GM21825 (cell line): ENCODE data around the gene DYNLT1.
"Not testable (repeated sequence)": the region's sequence is repeated elsewhere in the genome, so short reads cannot be mapped to it uniquely, and the experiment has no call there.

Experiments
- ATAC-seq: cut with Tn5 transposase; IDR thresholded peaks from one replicate; pipeline ENCODE4 v1.9.1; 2021; ENCODE audit warnings: mild to moderate bottlenecking, moderate library complexity; ENCODE audit not compliant: unreplicated experiment

Gene DYNLT1

GRCh38 chr6:158644231-158645063 is at the start of gene DYNLT1:
Gene DYNLT1, minus strand, starts transcription at chr6:158644743. Its CDS starts 35 bp downstream, at chr6:158644708.
- ATAC-seq = peak; percentile 59

DNA sequence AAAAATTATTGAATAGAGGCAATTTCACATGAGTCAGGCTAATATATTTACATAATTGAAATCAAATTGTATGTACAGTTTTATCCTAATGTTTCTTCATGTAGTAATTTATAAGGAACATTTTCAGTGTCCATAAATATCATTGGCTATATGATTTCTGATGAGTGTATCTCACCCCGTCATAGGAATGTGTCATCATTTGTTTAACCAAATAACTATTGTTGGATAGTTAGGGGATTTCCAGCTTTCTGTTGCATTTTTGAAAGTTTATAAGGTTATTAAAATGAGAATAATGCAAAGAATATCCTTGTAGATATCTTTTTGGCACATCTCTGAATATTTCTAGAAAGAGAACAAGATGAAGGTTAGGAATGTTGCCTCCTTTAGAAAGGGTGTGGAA is 44.3 kb upstream of the DYNLT1 start:
- no peak for ATAC-seq

- ATAC-seq = no peak
Observed at GRCh38 chr6:158687506-158687905, 43.0 kb upstream of the DYNLT1 start.

- peak; percentile 89 for ATAC-seq
Observed at GRCh38 chr6:158686791-158687381, 42.3 kb upstream of the DYNLT1 start.

DNA sequence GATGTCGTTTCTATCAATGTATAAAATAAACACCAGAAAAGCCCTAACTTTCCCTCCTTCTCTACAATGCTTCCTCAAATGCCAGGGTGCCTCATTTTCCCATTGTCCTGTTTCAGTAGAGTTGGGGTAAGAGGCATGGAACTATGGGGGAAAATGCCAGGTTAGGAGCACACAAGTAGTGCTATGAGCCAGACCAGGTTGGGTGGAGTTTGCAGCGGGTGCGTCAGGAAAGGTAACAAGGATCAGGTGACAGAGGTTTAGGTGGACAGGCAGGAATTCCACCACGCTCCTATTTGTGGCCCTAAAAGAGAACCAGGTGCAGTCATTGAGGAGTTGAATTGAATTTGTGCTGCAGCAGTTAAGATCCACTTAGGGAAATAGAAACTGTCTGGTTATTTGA is 41.8 kb upstream of the DYNLT1 start:
- ATAC-seq = no peak

GRCh38 chr6:158684745-158685324 is 40.3 kb upstream of the DYNLT1 start:
- ATAC-seq = no peak

GRCh38 chr6:158684311-158684710 is 39.8 kb upstream of the DYNLT1 start:
- no peak for ATAC-seq

GRCh38 chr6:158680481-158680880 is 35.9 kb upstream of the DYNLT1 start:
- no peak for ATAC-seq

GRCh38 chr6:158680015-158680414 is 35.5 kb upstream of the DYNLT1 start:
- no peak for ATAC-seq

DNA sequence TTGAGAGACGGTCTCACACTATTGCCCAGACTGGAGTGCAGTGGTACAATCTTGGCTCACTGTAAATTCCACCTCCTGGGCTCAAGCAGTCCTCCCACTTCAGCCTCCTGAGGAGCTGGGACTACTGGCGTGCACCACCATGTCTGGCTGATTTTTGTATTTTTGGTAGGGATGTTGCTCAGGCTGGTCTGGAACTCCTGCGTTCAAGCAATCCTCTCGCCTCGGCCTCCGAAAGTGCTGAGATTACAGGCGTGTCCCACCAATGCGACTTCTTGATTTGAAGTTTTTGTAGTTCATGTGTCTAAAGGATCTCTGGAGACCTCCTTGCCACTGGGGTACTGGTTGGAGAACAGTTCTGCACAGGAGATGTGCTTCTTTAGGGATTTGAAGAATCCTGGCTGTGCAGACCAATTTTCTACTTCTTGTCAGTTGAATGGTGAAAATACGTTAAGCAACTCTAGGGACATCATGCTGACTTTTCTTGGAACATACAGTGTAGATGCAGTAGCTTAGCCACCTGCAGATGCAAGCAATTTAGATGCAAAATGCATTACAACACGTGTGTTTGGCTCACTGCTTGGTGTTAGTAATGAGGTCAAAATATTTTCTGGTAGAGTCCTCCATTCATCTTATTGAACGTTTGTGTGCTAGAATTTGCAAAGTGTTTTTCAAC is 33.5 kb upstream of the DYNLT1 start:
- ATAC-seq = no peak

GRCh38 chr6:158677094-158677493 is 32.6 kb upstream of the DYNLT1 start:
- ATAC-seq = not testable (repeated sequence)

GRCh38 chr6:158674342-158675131 is 30.0 kb upstream of the DYNLT1 start:
- ATAC-seq = no peak

DNA sequence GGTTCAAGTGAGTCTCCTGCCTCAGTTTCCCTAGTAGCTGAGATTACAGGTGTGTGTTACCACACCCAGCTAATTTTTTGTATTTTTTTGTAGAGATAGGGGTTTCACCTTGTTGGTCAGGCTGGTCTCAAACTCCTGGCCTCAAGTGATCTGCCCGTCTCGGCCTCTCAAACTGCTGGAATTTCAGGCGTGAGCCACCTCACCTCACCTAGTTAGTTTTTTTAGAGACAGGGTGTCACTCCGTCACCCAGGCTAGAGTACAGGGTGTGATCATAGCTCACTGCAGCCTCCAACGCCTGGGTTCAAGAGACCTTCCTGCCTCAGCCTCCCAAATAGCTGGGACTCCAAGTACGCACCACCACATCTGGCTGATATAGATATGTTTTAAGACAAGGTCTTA is 28.2 kb upstream of the DYNLT1 start:
- no peak for ATAC-seq

DNA sequence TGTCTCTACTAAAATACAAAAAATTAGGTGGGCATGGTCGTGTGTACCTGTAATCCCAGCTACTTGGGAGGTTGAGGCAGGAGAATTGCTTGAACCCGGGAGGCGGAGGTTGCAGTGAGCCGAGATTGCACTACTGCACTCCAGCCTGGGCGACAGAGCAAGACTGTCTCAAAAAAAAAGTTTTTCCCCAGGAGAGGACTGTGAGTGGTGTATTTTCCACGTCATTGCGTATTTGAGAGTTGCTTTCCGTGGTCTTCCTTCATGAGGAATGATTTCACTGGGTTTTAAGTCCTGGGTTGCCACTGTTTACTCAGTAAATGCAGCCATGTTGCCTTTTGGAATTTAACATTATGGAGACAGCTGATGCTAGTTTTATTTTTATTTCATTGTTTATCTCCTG is 27.6 kb upstream of the DYNLT1 start:
- ATAC-seq = not testable (repeated sequence)

DNA sequence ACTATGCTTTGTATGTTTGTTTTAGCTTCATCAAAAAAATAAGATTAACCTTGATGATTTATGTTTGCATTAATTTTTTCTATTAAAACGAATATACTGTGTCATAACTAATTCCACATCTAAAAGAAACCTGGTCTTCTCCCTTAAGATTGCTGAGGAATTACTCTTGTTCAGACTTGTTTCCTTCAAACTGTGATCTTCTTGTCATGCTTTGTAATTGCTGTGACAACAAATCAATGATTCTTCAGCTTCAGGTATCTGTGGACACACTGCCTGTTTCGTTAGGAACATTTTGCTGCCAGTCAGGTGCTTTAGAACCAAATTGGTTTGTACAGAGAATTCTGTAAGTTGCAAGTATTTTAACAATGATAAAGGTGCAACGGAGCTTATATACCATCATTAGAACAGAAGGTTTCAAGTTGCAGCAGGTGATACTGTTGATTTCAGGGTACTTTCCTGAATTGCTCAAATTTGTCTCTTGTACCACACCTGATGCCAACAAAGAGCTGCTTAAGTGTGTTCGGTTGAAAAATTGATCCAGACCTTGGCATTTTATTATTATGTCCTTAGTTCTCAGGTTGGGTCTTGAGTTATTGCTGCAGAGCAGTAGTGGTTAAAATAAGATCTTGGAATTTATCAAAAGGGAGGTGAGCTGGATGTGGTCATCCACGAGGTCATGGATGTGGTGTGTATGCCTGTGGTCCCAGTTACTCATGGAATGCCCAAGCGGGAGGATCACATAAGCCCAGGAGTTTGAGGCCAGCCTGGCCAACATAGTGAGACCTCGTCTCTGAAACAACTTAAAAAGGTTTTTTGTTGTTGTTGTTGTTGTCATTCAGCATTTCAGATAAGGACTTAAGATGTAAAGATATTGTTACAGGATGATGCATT is 24.8 kb upstream of the DYNLT1 start:
- no peak for ATAC-seq

DNA sequence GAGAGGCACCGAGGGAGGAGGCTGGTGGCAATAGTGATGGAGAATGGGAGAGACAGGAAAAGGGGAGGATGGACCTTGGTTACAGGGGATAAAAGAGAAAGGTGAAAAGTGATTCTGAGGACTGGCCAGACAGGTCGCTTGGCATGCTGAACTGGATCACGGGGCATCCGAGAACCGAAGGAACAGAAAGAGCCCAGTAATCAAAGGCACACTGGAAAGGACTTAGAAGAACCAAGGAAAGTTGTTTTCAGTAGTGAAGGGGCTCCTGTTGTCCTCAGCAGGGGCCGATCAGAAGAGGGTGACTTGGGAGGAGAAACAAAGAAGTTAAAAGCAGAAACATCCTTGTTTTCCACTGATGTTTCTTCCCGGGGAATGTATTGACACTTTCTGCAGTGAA is 24.2 kb upstream of the DYNLT1 start:
- ATAC-seq = no peak

GRCh38 chr6:158667360-158667981 is 22.9 kb upstream of the DYNLT1 start:
- ATAC-seq = no peak

GRCh38 chr6:158666628-158667359 is 22.3 kb upstream of the DYNLT1 start:
- ATAC-seq = no peak

GRCh38 chr6:158665332-158665731 is 20.8 kb upstream of the DYNLT1 start:
- ATAC-seq = no peak
